Uterus (tissue), 4 donors: ENCODE data around the gene RIT2. TPM values are rescaled to one million over a fixed set of nuclear protein-coding genes. Genes with fewer than 3 reads are reported as not detected.
"Not testable (repeated sequence)": the region's sequence is repeated elsewhere in the genome, so short reads cannot be mapped to it uniquely, and the experiment has no call there.

ENCODE experiments used
- DNase-seq, 2 donors: peaks; one replicate each; pipeline ENCODE4 v3.0.0-alpha.2; 2019 to 2020
- H3K27ac ChIP-seq, 2 donors: fragments of 200-600 bp; sonication (generic); 1 replicate in 1 of 2; 2 replicates in 1 of 2; pipeline ENCODE4 v1.5.1; 2016 to 2018
- H3K27me3 ChIP-seq, 2 donors: fragments of 200-600 bp; sonication (generic); one replicate each; pipeline ENCODE4 v1.5.1; 2018 to 2019; ENCODE audit warnings: control low read depth in 1 of 2
- H3K36me3 ChIP-seq, 2 donors: fragments of 200-600 bp; sonication (generic); one replicate each; pipeline ENCODE4 v1.5.1; 2019; ENCODE audit warnings: control low read depth in 1 of 2
- H3K4me1 ChIP-seq, 2 donors: fragments of 200-600 bp; sonication (generic); one replicate each; pipeline ENCODE4 v1.5.1; 2018 to 2019; ENCODE audit warnings: control low read depth in 1 of 2
- H3K4me3 ChIP-seq, 2 donors: fragments of 200-600 bp; sonication (generic); 1 replicate in 1 of 2; 2 replicates in 1 of 2; pipeline ENCODE4 v1.5.1; 2018 to 2019; ENCODE audit warnings: mild to moderate bottlenecking in 1 of 2
- H3K9me3 ChIP-seq, 2 donors: fragments of 200-600 bp; sonication (generic); one replicate each; pipeline ENCODE4 v1.5.1; 2019; ENCODE audit warnings: control low read depth in 1 of 2
- POLR2A ChIP-seq, 2 donors: fragments of 450-650 bp; IDR thresholded peaks; one replicate each; pipeline ENCODE4 v1.6.1; 2016; ENCODE audit warnings: antibody characterized with exemption in 2 of 2, mild to moderate bottlenecking in 1 of 2, moderate library complexity in 1 of 2
- intact Hi-C: fragments of 100-400 bp; cut with DNase I; formaldehyde crosslinking; loops from one replicate; pipeline ENCODE4 v1.15.1; 2023; ENCODE audit warnings: low total_unique reads
- total RNA-seq, 4 donors: library from RNA; depleted of rRNA in 3 of 4; stranded (reverse); fragments of >200 nt in 3 of 4; gene quantifications; one replicate each; pipeline versions ENCODE4 v1.1.0 to v1.2.4, GENCODE V29; 2014 to 2023
- TF ChIP-seq, protein P1 (sequence below), 4 experiments: fragments of 200-600 bp in 2 of 4; fragments of 450-650 bp in 2 of 4; sonication (generic) in 2 of 4; IDR thresholded peaks; one replicate each; pipeline ENCODE4 v1.5.1; 2016 to 2019; ENCODE audit warnings: antibody characterized with exemption in 4 of 4, mild to moderate bottlenecking in 2 of 4, moderate library complexity in 1 of 4
- donor health status: DM: yes; HTN: yes; CAD: no.

Gene RIT2
- total RNA-seq, 4 donors from 2014 or later = not detected

DNA sequence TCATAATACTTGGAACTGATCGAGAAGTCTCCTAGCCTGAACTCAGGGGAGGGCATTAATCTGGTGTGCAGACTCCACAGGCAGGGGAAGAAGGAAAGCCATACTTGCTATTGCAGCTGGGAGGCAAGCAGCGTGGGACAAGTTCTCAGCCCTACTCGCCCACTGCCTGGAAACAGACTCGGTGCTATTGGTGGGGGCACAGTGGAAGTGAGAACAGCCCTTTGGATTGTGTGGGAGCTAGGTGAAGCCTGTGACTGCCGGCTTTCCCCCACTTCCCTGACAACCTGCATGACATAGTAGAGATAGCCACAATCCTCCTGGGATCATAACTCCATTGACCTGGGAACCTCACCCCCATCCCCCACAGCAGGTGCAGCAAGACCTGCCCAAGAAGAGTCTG lies 301.3 kb downstream of the RIT2 start:
- TF ChIP-seq, protein P1, sequence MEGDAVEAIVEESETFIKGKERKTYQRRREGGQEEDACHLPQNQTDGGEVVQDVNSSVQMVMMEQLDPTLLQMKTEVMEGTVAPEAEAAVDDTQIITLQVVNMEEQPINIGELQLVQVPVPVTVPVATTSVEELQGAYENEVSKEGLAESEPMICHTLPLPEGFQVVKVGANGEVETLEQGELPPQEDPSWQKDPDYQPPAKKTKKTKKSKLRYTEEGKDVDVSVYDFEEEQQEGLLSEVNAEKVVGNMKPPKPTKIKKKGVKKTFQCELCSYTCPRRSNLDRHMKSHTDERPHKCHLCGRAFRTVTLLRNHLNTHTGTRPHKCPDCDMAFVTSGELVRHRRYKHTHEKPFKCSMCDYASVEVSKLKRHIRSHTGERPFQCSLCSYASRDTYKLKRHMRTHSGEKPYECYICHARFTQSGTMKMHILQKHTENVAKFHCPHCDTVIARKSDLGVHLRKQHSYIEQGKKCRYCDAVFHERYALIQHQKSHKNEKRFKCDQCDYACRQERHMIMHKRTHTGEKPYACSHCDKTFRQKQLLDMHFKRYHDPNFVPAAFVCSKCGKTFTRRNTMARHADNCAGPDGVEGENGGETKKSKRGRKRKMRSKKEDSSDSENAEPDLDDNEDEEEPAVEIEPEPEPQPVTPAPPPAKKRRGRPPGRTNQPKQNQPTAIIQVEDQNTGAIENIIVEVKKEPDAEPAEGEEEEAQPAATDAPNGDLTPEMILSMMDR (IDR thresholded peaks at IDR 0.05) = no peak
- TF ChIP-seq POLR2A (IDR thresholded peaks at IDR 0.05) = no peak
- Histone ChIP-seq H3K36me3 (no peaks in the 10 kb centered on the region), H3K9me3 (no peaks in the 10 kb centered on the region), H3K4me1 (no peaks in the 10 kb centered on the region), H3K27me3 (no peaks in the 10 kb centered on the region), H3K4me3 (no peak overlapping the region), H3K27ac (no peak overlapping the region)
- intact Hi-C loops = no loop called here
- no peak for DNase-seq

DNA sequence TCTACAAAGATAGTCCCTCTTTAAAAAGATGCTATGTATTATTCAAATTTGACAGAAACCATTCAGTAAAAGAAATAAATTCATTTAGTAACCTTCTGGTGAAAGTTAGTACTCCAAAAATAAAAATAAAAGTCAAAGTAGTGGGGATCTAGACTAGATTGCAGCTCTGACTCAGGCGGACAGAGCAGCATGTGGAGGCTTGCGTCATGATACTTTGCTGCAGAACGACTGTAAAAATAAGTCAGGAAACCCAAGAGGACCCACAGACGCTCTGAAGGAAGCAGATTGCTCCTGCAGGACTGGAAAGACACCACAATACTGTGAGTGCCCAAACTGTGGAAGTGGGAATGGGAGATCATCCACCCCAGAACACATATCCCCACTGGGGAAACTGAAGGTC lies 301.9 kb downstream of the RIT2 start:
- no peaks in the 10 kb centered on the region for H3K9me3 ChIP-seq
- H3K4me1 ChIP-seq = no peaks in the 10 kb centered on the region
- H3K4me3 ChIP-seq = no peak overlapping the region
- H3K36me3 ChIP-seq = no peaks in the 10 kb centered on the region
- TF ChIP-seq POLR2A (IDR thresholded peaks at IDR 0.05) = no peak
- TF ChIP-seq, protein P1 (IDR thresholded peaks at IDR 0.05) = no peak
- intact Hi-C loops = no loop called here
- H3K27ac ChIP-seq = no peak overlapping the region
- no peaks in the 10 kb centered on the region for H3K27me3 ChIP-seq
- no peak for DNase-seq

DNA sequence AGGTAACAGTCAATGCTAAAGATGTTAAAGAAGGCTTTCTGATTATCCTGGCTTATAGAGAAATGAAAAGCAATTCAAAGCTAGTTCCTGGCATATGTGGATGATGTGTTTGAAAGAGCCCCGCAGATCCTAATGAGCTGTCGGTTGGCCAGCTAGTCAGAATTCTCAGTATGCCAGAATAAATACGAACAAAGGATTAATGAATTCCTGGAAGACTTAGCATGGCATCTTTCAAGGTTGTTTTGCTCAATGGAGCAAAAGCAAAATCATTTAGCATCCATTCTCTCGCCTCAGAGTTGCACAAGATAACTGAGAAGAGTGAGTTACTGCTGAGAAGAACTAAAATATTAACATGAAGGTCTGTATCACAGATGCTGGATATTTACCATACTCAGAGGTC lies 307.6 kb downstream of the RIT2 start:
- H3K9me3 ChIP-seq = no peaks in the 10 kb centered on the region
- no peaks in the 10 kb centered on the region for H3K27me3 ChIP-seq
- H3K4me1 ChIP-seq = no peaks in the 10 kb centered on the region
- H3K4me3 ChIP-seq = no peak overlapping the region
- intact Hi-C loops = no loop called here
- TF ChIP-seq, protein P1 (IDR thresholded peaks at IDR 0.05) = no peak
- TF ChIP-seq POLR2A (IDR thresholded peaks at IDR 0.05) = no peak
- DNase-seq = no peak
- no peak overlapping the region for H3K27ac ChIP-seq
- H3K36me3 ChIP-seq = no peaks in the 10 kb centered on the region

DNA sequence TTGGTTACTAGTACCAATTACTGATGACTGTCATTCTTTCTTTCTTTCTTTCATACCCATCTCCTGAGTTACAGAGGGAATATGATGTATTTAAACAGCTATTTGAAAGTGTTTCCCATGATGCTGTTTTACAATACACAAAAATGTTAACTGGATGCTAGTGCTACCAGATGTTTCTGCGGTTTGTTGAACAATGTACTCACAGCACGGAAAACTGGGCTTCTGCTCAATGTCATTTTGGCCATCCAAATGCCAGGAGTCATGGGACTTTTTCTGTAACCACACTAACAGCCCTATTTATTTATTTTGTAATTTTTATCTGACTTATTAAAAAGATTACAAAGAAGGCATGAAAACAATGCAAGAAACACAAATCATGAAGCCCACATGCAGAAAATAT lies 313.8 kb downstream of the RIT2 start:
- no peaks in the 10 kb centered on the region for H3K27me3 ChIP-seq
- no peaks in the 10 kb centered on the region for H3K36me3 ChIP-seq
- no peak overlapping the region for H3K4me3 ChIP-seq
- TF ChIP-seq, protein P1 (IDR thresholded peaks at IDR 0.05) = no peak
- TF ChIP-seq POLR2A (IDR thresholded peaks at IDR 0.05) = no peak
- intact Hi-C loops = no loop called here
- no peaks in the 10 kb centered on the region for H3K4me1 ChIP-seq
- H3K9me3 ChIP-seq = no peaks in the 10 kb centered on the region
- no peak for DNase-seq
- H3K27ac ChIP-seq = no peak overlapping the region

DNA sequence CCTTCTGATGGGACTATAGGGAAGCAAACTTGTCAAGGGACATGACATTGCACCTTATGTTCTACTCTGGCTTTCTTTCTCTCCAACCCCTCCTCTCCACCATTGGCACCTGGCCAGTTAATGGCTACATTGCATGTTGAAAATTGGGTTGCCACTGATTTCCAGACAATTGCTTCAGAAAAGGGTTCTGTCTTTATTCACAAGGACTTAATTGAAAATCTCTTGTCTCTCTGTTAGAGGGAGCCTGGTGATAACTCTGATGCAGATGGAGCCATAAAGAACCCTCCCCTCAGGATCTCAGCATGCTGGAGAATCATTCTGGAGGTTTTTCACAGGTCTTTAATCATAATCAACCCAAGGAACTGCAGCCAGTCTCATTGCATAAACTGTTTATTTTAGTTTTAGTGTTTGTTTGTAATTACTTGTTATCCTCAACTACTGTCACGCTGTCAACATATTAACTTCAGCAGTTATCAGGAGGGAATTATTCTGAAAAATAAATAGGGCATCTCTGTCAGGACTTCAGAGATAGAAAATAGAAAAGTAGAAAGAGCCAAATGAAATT lies 316.8 kb downstream of the RIT2 start:
- no peaks in the 10 kb centered on the region for H3K27me3 ChIP-seq
- TF ChIP-seq, protein P1 (IDR thresholded peaks at IDR 0.05) = no peak
- TF ChIP-seq POLR2A (IDR thresholded peaks at IDR 0.05) = no peak
- intact Hi-C loops = no loop called here
- no peak for DNase-seq
- H3K9me3 ChIP-seq = no peaks in the 10 kb centered on the region
- no peak overlapping the region for H3K4me3 ChIP-seq
- no peak overlapping the region for H3K27ac ChIP-seq
- no peaks in the 10 kb centered on the region for H3K36me3 ChIP-seq
- no peaks in the 10 kb centered on the region for H3K4me1 ChIP-seq

DNA sequence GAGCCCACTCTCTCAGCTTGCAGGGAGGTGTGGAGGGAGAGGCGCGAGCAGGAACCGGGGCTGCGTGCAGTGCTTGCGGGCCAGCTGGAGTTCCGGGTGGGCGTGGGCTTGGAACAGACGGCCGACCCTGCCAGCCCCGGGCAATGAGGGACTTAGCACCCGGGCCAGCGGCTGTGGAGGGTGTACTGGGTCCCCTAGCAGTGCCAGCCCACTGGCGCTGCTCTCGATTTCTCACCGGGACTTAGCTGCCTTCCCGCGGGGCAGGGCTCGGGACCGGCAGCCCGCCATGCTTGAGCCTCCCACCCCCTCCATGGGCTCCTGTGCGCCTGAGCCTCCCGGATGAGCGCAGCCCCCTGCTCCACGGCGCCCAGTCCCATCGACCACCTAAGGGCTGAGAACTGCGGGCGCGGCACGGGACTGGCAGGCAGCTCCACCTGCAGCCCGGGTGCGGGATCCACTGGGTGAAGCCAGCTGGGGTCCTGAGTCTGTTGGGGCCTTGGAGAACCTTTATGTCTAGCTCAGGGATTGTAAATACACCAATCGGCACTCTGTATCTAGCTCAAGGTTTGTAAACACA lies 320.2 kb downstream of the RIT2 start:
- H3K27ac ChIP-seq, H3K36me3 ChIP-seq, H3K9me3 ChIP-seq, H3K4me1 ChIP-seq, intact Hi-C loops, H3K4me3 ChIP-seq, DNase-seq, H3K27me3 ChIP-seq: not testable (repeated sequence)
